Neural progenitor cell (in vitro differentiated cells): Measurements from ENCODE around the gene TECTA.

Experiments used
- EZH2 ChIP-seq: fragments of 200-600 bp; sonication (generic); IDR thresholded peaks from 2 replicates; pipeline ENCODE4 v1.6.1; 2017; ENCODE audit warnings: antibody characterized with exemption, mild to moderate bottlenecking, moderate library complexity
- TF ChIP-seq, protein P1 (sequence below): fragments of 200-600 bp; sonication (generic); IDR thresholded peaks from 2 replicates; pipeline ENCODE4 v1.5.1; 2017; ENCODE audit warnings: antibody characterized with exemption, mild to moderate bottlenecking

DNA sequence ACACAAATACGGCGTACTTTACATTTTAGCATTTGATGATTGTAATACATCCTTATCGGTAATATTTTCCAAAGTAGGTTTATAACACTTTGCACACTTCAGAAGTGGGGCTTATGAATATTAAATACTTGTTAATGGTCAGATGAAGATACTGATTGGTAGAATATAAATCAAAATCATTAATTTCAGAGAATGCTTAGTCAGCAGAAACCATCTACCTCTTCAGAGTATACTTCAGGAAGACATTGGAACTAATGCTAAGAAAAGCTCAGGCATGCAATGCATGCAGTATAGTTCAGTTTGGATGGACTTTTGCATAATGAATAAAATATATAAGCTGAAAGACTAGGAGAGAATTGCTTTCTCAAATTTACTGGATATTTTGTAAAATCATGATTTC is 19.7 kb upstream of the TECTA start:
- TF ChIP-seq, protein P1, sequence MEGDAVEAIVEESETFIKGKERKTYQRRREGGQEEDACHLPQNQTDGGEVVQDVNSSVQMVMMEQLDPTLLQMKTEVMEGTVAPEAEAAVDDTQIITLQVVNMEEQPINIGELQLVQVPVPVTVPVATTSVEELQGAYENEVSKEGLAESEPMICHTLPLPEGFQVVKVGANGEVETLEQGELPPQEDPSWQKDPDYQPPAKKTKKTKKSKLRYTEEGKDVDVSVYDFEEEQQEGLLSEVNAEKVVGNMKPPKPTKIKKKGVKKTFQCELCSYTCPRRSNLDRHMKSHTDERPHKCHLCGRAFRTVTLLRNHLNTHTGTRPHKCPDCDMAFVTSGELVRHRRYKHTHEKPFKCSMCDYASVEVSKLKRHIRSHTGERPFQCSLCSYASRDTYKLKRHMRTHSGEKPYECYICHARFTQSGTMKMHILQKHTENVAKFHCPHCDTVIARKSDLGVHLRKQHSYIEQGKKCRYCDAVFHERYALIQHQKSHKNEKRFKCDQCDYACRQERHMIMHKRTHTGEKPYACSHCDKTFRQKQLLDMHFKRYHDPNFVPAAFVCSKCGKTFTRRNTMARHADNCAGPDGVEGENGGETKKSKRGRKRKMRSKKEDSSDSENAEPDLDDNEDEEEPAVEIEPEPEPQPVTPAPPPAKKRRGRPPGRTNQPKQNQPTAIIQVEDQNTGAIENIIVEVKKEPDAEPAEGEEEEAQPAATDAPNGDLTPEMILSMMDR, result no peak
- no peak for TF ChIP-seq EZH2
